PFSK-1 (cell line): ENCODE data around the gene ACOXL.

ENCODE experiments used
- FOXP2 ChIP-seq: optimal IDR thresholded peaks from 2 replicates; pipeline ENCODE3; 2011; ENCODE audit warnings: borderline replicate concordance, control low read depth, inconsistent platforms; ENCODE audit not compliant: insufficient read depth; ENCODE audit errors: extremely low read length, extremely low read depth
- POLR2AphosphoS5 ChIP-seq: IDR thresholded peaks from 2 replicates; pipeline ENCODE4 v1.6.1; 2012; ENCODE audit warnings: low read depth, mild to moderate bottlenecking, control low read depth, low read length, moderate library complexity
- REST ChIP-seq, 2 experiments: IDR thresholded peaks; 2 replicates each; pipeline versions ENCODE4 v1.6.1 to v1.8.0; 2011 to 2012; ENCODE audit warnings: low read depth in 2 of 2, low read length in 2 of 2, control low read depth in 1 of 2, inconsistent platforms in 1 of 2, mild to moderate bottlenecking in 1 of 2, moderate library complexity in 1 of 2; ENCODE audit not compliant: insufficient read depth in 1 of 2
- SIN3A ChIP-seq: IDR thresholded peaks from 2 replicates; pipeline ENCODE4 v1.6.1; 2012; ENCODE audit warnings: mild to moderate bottlenecking, low read length, moderate library complexity, borderline replicate concordance; ENCODE audit not compliant: insufficient read depth
- TAF1 ChIP-seq: IDR thresholded peaks from 2 replicates; pipeline ENCODE4 v1.6.1; 2012; ENCODE audit warnings: low read length, control low read depth, borderline replicate concordance; ENCODE audit not compliant: insufficient read depth

Gene ACOXL

GRCh38 chr2:110725859-110726258, 6.5 kb upstream of the ACOXL start:
- TF ChIP-seq POLR2AphosphoS5: no peak
- TF ChIP-seq SIN3A: no peak
- no peak for TF ChIP-seq REST (IDR thresholded peaks at IDR 0.05; ENCODE audit: insufficient read depth in 1 of 2, low read depth in 2 of 2, low read length in 2 of 2)
- no peak for TF ChIP-seq FOXP2
- no peak for TF ChIP-seq TAF1

GRCh38 chr2:110726285-110726684, 6.1 kb upstream of the ACOXL start:
- no peak for TF ChIP-seq POLR2AphosphoS5
- TF ChIP-seq SIN3A: no peak
- no peak for TF ChIP-seq FOXP2
- TF ChIP-seq TAF1: no peak
- no peak for TF ChIP-seq REST (IDR thresholded peaks at IDR 0.05; ENCODE audit: insufficient read depth in 1 of 2, low read depth in 2 of 2, low read length in 2 of 2)

DNA sequence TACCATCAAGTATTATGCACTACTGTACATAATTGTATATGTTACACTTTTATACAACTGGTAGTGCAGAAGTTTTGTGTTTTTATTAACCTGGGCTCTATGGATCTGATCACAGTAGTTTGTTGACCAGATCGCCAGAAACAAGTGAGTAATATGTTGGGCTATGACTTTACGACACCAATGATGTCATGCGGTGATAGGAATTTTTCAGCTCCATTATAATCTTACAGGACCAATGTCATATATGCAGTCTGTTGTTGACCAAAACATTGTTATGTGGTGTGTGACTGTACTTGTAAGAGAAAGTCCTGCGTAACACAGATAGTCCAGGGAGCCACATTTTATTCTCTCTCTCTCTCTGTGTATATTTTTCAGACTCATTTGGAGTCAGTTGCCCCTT, 4.5 kb upstream of the ACOXL start:
- no peak for TF ChIP-seq TAF1

- TF ChIP-seq REST (IDR thresholded peaks at IDR 0.05; ENCODE audit: insufficient read depth in 1 of 2, low read depth in 2 of 2, low read length in 2 of 2) (no peak), POLR2AphosphoS5 (no peak), SIN3A (no peak), FOXP2 (no peak), TAF1 (no peak)
Observed at GRCh38 chr2:110729106-110729505, 3.3 kb upstream of the ACOXL start.

DNA sequence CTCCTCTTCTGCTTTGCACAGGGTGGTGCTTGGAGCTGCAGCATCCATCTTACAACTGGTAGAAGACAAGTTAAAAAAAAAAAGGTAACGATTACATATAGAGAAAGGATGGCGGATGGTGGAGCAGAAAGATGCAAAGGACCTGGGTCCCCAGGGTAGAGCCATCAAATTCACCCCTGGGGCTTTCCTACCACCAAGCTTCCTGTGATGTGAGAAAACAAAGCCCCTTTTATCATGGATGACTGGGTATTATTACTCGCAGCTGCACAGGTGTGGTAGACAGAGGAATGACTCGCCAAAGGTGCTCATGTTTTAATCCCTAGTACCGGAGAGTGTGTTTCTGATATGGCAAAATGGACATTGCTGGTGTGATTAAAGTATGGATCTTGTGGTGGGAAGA, 1.3 kb upstream of the ACOXL start:
- TF ChIP-seq FOXP2 (no peak), TAF1 (no peak), SIN3A (no peak), POLR2AphosphoS5 (no peak), REST (IDR thresholded peaks at IDR 0.05; ENCODE audit: insufficient read depth in 1 of 2, low read depth in 2 of 2, low read length in 2 of 2) (no peak)
